ENCODE results near the gene HES1. TPM values are rescaled to one million over a fixed set of nuclear protein-coding genes. Genes with fewer than 3 reads are reported as not detected.
A peak's percentile ranks its signal among the peaks of the same experiment; 100 is the strongest.

HES1 gene
- total and polyA plus RNA-seq, 9 of the 15 experiments (the other 6 are each of a cell fraction or from before 2014, with no cell fraction given), result 3.4 to 37.0 (median 19.3) TPM

DNA sequence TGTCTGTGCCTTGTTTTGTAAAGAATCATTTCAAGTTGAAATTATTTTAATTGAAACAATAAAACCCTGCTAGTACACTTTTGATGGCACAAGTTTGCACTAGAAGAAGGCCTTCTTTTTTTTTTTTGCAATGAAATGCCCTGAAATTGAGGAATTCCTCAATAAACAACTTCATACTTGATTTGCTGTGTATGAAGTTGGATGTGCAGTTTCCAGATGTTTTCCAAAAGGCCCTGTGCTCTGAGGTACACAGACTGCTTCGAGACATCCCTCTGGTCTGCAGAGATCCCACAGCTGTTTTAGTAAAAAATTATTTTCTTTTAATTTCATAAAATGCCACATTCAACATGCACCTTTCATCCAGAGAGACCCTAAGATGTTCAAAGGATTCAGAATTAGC, 48.9 kb downstream of the HES1 start:
- no peaks in the 10 kb centered on the region for H4K20me1 ChIP-seq (replicated peaks; ENCODE audit: control insufficient read depth, insufficient read depth, low read length)
- no peak overlapping the region for H3K9ac ChIP-seq (ENCODE audit: insufficient read depth in 1 of 2, low read depth in 2 of 2, low read length in 2 of 2)
- WGBS (ENCODE audit: insufficient coverage, low coverage, missing lambda C conversion rate), result 63% methylated on average over 1 of the region's 1 CpG
- DNase-seq (ENCODE audit: extremely low read depth in 1 of 4, low spot score in 3 of 4) (no peak), FAIRE-seq (no peak), ATAC-seq (no peak)
- H2AFZ ChIP-seq (ENCODE audit: low read depth, low read length), result peak overlapping the region; percentile 86; the same call in 1 of the 2 replicates
- no peak overlapping the region for H3K4me2 ChIP-seq (ENCODE audit: insufficient read depth, low read length)
- no peak overlapping the region for H3K4me3 ChIP-seq
- no peaks in the 10 kb centered on the region for H3K9me3 ChIP-seq (replicated peaks; ENCODE audit: control insufficient read depth, insufficient read depth, low read depth, low read length)
- TF ChIP-seq HDAC8 (tag; IDR thresholded peaks at IDR 0.05) (no peak), ZNF644 (tag; IDR thresholded peaks at IDR 0.05; ENCODE audit: low read depth) (0 out of 2 replicates have a peak, but pooled peaks have one; percentile 10)
- no peaks in the 10 kb centered on the region for H3K79me2 ChIP-seq (ENCODE audit: control insufficient read depth, insufficient read depth, low read length)
- no peaks in the 10 kb centered on the region for H3K27me3 ChIP-seq (ENCODE audit: control insufficient read depth in 2 of 2, insufficient read depth in 2 of 2, low read length in 2 of 2)
- no peak overlapping the region for H3K27ac ChIP-seq (ENCODE audit: extremely low read depth, low read depth, low read length)
- intact Hi-C loops (cut with micrococcal nuclease) (no loop called here), in situ Hi-C loops (cut with MboI) (no loop called here)
- CTCF ChIA-PET (ENCODE audit: low intra/inter-chr PET ratio), result no interaction called here
- BruUV-seq (replicated peaks), result no TSS peak
- POLR2A ChIA-PET, result no interaction called here
- H3K4me1 ChIP-seq (replicated peaks in 1 of 2; ENCODE audit: control insufficient read depth in 2 of 2, insufficient read depth in 2 of 2, low read length in 2 of 2), result peaks cover 20 to 34% of the 10 kb centered on the region in 2 experiments
- H3K36me3 ChIP-seq (ENCODE audit: control insufficient read depth, insufficient read depth, low read length), result no peaks in the 10 kb centered on the region
- H3K9me1 ChIP-seq (ENCODE audit: control insufficient read depth, insufficient read depth, low read length), result no peaks in the 10 kb centered on the region

DNA sequence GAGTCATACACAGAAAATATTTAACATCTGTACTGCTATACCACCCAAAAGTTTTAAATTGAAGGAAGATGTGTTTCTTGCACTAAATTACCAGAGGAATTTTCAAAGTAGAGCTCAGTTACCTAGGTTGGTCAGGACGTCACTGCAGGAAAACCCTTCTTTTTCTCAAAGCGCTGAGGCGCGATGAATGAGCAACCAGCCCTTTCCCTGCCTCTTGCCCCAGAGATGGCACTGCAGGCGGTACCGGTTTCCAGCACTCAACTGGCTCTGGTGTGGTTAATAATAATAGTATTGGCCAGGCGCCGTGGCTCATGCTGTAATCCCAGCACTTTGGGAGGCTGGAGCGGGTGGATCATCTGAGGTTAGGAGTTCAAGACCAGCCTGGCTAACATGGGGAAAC, 49.3 kb downstream of the HES1 start:
- no TSS peak for BruUV-seq (replicated peaks)
- Histone ChIP-seq H3K9me3 (replicated peaks; ENCODE audit: control insufficient read depth, insufficient read depth, low read depth, low read length) (no peaks in the 10 kb centered on the region), H4K20me1 (replicated peaks; ENCODE audit: control insufficient read depth, insufficient read depth, low read length) (no peaks in the 10 kb centered on the region), H3K9me1 (ENCODE audit: control insufficient read depth, insufficient read depth, low read length) (no peaks in the 10 kb centered on the region), H3K9ac (ENCODE audit: insufficient read depth in 1 of 2, low read depth in 2 of 2, low read length in 2 of 2) (no peak overlapping the region), H2AFZ (ENCODE audit: low read depth, low read length) (no peak overlapping the region), H3K27ac (ENCODE audit: extremely low read depth, low read depth, low read length) (no peak overlapping the region), H3K4me2 (ENCODE audit: insufficient read depth, low read length) (no peak overlapping the region), H3K4me3 (no peak overlapping the region), H3K79me2 (ENCODE audit: control insufficient read depth, insufficient read depth, low read length) (no peaks in the 10 kb centered on the region), H3K27me3 (ENCODE audit: control insufficient read depth in 2 of 2, insufficient read depth in 2 of 2, low read length in 2 of 2) (no peaks in the 10 kb centered on the region), H3K4me1 (replicated peaks in 1 of 2; ENCODE audit: control insufficient read depth in 2 of 2, insufficient read depth in 2 of 2, low read length in 2 of 2) (peaks cover 20 to 34% of the 10 kb centered on the region in 2 experiments), H3K36me3 (ENCODE audit: control insufficient read depth, insufficient read depth, low read length) (no peaks in the 10 kb centered on the region)
- ATAC-seq (no peak), DNase-seq (ENCODE audit: extremely low read depth in 1 of 4, low spot score in 3 of 4) (no peak), FAIRE-seq (no peak)
- in situ Hi-C loops (cut with MboI), result no loop called here
- intact Hi-C loops (cut with micrococcal nuclease), result no loop called here
- POLR2A ChIA-PET, result no interaction called here
- TF ChIP-seq THAP12 (CRISPR knock-in tag; IDR thresholded peaks at IDR 0.05) (no peak), PTTG1 (tag; IDR thresholded peaks at IDR 0.05; ENCODE audit: low read depth) (no peak), ZNF589 (CRISPR knock-in tag; IDR thresholded peaks at IDR 0.05; ENCODE audit: low read depth) (no peak), CREB3 (tag; conservative IDR thresholded peaks at IDR 0.05; ENCODE audit: low read depth) (no peak), ADNP (tag; IDR thresholded peaks at IDR 0.05) (no peak), ZNF175 (CRISPR knock-in tag; IDR thresholded peaks at IDR 0.05; ENCODE audit: low read depth) (no peak), POLR2G (IDR thresholded peaks at IDR 0.05; ENCODE audit: low read depth, low read length) (no peak), ZNF766 (CRISPR knock-in tag; conservative IDR thresholded peaks at IDR 0.05) (no peak), TBL1XR1 (IDR thresholded peaks at IDR 0.05; ENCODE audit: low read length in 2 of 2) (no peak), ZNF140 (CRISPR knock-in tag; IDR thresholded peaks at IDR 0.05) (no peak), PHB (CRISPR knock-in tag; IDR thresholded peaks at IDR 0.05) (no peak), EP300 (IDR thresholded peaks at IDR 0.05; ENCODE audit: low read length) (no peak), GTF2F1 (IDR thresholded peaks at IDR 0.05; ENCODE audit: low read depth, low read length) (no peak)
- CTCF ChIA-PET (ENCODE audit: low intra/inter-chr PET ratio), result no interaction called here
- 88% methylated on average over 9 of the region's 9 CpGs for WGBS (ENCODE audit: insufficient coverage, low coverage, missing lambda C conversion rate)
